Bronchial epithelial cell (primary cell): ENCODE data around the gene HM13. TPM values are rescaled to one million over a fixed set of nuclear protein-coding genes. Genes with fewer than 3 reads are reported as not detected.
"Not testable (repeated sequence)": the region's sequence is repeated elsewhere in the genome, so short reads cannot be mapped to it uniquely, and the experiment has no call there.

ENCODE experiments used
- DNase-seq: peaks from one replicate; pipeline ENCODE4 v3.0.0-alpha.2; 2010; ENCODE audit warnings: low read depth
- FAIRE-seq: peaks from 2 replicates; lab custom pipeline; 2011; peaks lifted over from hg19 to GRCh38; lab: Jason Lieb, UNC
- H3K27me3 ChIP-seq: 2 replicates; pipeline ENCODE4 v1.5.1; 2011; ENCODE audit warnings: low read length; ENCODE audit not compliant: control insufficient read depth, insufficient read depth
- H3K36me3 ChIP-seq: 2 replicates; pipeline ENCODE4 v1.5.1; 2011; ENCODE audit warnings: low read length; ENCODE audit not compliant: control insufficient read depth, insufficient read depth
- H3K4me3 ChIP-seq: 2 replicates; pipeline ENCODE4 v1.5.1; 2011; ENCODE audit warnings: mild to moderate bottlenecking, low read depth, low read length, control low read depth
- total RNA-seq: library from RNA; depleted of rRNA; stranded (reverse); fragments of >200 nt; gene quantifications from 2 replicates; pipeline ENCODE4 v1.2.1, GENCODE V29; 2014
- TF ChIP-seq, protein P1 (sequence below): IDR thresholded peaks from 2 replicates; pipeline ENCODE4 v1.5.1; 2011; ENCODE audit warnings: mild to moderate bottlenecking, moderate library complexity, low read length, control low read depth, inconsistent platforms; ENCODE audit not compliant: insufficient read depth, severe bottlenecking

Gene HM13
- total RNA-seq, 1 donor from 2014 or later, result 46.9 TPM

DNA sequence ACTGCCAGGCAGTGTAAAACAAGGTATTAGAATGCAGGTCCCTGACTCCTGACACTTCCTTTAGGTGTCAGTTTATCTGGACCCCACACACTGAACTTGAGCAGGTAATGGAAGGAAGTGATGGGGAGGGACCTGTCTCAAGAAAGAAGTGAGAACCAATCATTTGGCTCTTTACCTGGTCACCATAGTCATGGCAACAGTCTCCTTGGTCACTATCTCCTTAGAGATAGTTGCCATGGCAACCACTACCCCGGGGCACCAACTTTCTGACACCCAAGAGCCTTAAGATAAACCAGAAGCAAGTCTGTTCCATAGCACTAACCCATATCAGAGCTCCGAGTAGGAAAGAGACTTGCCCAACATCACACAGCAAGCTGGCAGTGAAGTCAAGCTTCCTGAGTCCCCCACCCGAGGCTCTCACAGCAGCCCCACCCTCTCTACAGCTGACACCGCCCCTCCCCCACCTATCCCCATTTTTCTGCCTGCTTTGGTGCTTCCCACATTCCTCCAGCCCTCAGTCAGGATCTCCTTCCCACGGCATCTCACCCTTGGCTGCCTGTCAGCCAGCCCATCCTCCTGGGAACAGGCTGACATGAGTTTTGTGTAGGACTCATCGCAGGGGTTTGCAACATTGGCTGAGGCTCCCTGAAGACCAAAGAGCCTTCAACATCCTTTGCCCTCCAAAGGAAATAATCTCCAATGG lies 16.3 kb upstream of the HM13 start:
- no peak for FAIRE-seq
- Histone ChIP-seq H3K27me3 (peaks cover 3% of the 10 kb centered on the region), H3K4me3 (no peak overlapping the region), H3K36me3 (no peaks in the 10 kb centered on the region)
- no peak for DNase-seq
- TF ChIP-seq, protein P1, sequence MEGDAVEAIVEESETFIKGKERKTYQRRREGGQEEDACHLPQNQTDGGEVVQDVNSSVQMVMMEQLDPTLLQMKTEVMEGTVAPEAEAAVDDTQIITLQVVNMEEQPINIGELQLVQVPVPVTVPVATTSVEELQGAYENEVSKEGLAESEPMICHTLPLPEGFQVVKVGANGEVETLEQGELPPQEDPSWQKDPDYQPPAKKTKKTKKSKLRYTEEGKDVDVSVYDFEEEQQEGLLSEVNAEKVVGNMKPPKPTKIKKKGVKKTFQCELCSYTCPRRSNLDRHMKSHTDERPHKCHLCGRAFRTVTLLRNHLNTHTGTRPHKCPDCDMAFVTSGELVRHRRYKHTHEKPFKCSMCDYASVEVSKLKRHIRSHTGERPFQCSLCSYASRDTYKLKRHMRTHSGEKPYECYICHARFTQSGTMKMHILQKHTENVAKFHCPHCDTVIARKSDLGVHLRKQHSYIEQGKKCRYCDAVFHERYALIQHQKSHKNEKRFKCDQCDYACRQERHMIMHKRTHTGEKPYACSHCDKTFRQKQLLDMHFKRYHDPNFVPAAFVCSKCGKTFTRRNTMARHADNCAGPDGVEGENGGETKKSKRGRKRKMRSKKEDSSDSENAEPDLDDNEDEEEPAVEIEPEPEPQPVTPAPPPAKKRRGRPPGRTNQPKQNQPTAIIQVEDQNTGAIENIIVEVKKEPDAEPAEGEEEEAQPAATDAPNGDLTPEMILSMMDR, result no peak

GRCh38 chr20:31500527-31500926 lies 13.7 kb upstream of the HM13 start:
- FAIRE-seq (no peak), DNase-seq (no peak)
- Histone ChIP-seq H3K4me3 (no peak overlapping the region), H3K27me3 (peaks cover 3% of the 10 kb centered on the region), H3K36me3 (no peaks in the 10 kb centered on the region)
- TF ChIP-seq, protein P1, result no peak

DNA sequence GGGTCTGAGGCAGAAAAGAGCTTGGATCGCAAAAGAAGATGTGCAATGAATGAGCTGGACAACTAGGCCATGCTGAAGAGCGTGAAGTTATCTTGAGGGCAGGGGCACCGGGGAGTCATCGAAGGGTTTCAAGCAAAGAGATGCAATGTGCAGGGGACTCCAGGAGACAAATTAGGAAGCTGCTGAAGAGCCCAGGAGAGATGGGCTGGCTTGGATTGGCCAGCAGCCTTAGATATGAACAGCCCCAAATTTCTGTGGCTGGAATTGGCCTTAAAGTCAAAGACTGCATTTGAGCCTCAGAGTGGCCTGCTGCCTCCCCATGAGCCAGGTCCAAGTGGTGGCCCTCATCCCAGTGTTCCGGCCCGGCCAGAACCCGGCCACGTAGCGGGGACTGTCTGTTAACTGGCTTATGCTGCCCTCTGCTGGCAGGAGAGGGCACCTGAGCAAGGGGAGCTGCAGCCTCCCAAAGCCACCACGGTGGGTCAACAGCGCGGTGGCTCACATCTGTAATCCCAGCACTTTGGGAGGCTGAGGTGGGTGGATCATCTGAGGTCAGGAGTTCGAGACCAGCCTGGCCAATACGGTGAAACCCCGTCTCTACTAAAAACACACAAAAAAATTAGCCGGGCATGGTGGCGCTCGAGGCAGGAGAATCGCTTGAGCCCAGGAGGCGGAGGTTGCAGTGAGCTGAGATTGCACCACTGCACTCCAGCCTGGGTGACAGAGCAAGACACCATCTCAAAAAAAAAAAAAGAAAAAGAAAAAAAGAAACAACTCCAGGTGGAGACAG lies 11.2 kb upstream of the HM13 start:
- not testable (repeated sequence) for H3K36me3 ChIP-seq, H3K27me3 ChIP-seq, FAIRE-seq, H3K4me3 ChIP-seq
- TF ChIP-seq, protein P1, result peak; percentile 86
- DNase-seq, result peak; percentile 44

GRCh38 chr20:31505903-31506302 lies 8.3 kb upstream of the HM13 start:
- no peaks in the 10 kb centered on the region for H3K27me3 ChIP-seq
- DNase-seq, result peak; percentile 70
- H3K4me3 ChIP-seq, result no peak overlapping the region
- TF ChIP-seq, protein P1, result no peak
- no peaks in the 10 kb centered on the region for H3K36me3 ChIP-seq
- no peak for FAIRE-seq

DNA sequence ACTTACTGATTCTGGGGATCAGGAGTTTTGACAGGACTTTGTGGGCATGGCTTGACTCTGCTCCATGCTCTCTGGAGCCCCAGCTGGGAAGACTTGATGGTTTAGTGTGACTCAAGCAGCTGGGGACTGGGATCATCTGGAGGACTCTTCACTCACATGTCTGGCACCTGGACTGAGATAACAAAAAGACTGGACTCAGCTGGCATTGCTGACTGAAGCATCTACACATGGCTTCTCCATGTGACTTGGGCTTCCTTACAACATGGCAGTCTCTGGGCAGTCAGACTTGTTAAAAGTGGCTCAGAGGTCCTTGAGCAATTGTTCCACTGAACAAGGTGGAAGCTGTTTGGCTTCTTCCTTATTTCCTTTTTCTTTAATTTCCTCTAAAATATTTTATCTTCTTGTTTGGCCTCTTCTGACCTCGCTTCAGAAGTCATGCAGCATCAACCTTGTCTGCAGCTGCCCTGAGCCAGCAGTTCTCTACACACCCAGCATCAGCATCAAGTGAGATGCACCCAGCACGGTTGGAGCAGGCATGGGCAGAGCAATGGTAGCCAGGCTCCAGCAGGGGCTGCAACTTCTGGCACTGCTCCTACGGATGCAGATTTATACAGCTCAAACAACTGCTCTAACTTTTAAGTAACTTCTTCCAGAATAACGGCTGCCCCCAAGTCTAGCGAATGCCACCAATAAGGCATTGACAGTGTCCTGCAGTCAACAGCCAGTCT lies 5.6 kb upstream of the HM13 start:
- H3K27me3 ChIP-seq, result no peaks in the 10 kb centered on the region
- no peak for DNase-seq
- TF ChIP-seq, protein P1, result no peak
- no peak for FAIRE-seq
- H3K4me3 ChIP-seq, result no peak overlapping the region
- H3K36me3 ChIP-seq, result no peaks in the 10 kb centered on the region
